ENCODE data around the gene TPST1. TPM values are rescaled to one million over a fixed set of nuclear protein-coding genes. Genes with fewer than 3 reads are reported as not detected.

Gene TPST1
- total RNA-seq, 4 donors from 2014 or later: 1.4 to 3.7 (median 3.0) TPM

DNA sequence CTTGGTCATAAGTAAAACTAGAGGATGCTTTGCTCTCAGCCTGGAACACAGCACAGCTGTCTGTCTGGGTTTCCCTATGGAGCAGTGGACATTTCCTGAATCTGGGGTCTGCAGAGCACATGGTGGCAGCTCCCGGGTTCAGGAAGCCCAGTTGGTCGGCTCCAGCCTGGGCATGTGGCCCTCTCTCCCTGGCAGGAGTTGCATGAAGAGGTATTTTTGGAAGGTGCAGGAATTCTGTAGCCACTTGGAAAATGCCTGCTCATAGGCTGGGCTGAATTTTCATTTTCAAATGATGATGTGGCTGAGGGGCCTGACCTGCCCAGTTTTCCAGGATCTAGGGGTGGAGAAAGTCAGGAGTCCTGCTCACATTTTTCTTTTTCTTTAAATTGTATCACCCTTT is 6.7 kb upstream of the TPST1 start:
- no peak overlapping the region for H3K4me3 ChIP-seq
- H3K27ac ChIP-seq: no peak overlapping the region
- no peaks in the 10 kb centered on the region for H3K36me3 ChIP-seq
- DNase-seq (no peak), ATAC-seq (no peak)
- no peak for TF ChIP-seq POLR2A (IDR thresholded peaks at IDR 0.05)
- TF ChIP-seq, protein P1, sequence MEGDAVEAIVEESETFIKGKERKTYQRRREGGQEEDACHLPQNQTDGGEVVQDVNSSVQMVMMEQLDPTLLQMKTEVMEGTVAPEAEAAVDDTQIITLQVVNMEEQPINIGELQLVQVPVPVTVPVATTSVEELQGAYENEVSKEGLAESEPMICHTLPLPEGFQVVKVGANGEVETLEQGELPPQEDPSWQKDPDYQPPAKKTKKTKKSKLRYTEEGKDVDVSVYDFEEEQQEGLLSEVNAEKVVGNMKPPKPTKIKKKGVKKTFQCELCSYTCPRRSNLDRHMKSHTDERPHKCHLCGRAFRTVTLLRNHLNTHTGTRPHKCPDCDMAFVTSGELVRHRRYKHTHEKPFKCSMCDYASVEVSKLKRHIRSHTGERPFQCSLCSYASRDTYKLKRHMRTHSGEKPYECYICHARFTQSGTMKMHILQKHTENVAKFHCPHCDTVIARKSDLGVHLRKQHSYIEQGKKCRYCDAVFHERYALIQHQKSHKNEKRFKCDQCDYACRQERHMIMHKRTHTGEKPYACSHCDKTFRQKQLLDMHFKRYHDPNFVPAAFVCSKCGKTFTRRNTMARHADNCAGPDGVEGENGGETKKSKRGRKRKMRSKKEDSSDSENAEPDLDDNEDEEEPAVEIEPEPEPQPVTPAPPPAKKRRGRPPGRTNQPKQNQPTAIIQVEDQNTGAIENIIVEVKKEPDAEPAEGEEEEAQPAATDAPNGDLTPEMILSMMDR (IDR thresholded peaks at IDR 0.05 in 4 of 5, conservative IDR thresholded peaks at IDR 0.05 in 1 of 5): no peak
- H3K27me3 ChIP-seq: no peaks in the 10 kb centered on the region
- intact Hi-C loops (cut with DNase I; ENCODE audit: low total_unique reads) (no loop called here), in situ Hi-C loops (cut with MboI; ENCODE audit: low sequenced_read_pairs in 4 of 4) (no loop called here)
- H3K9me3 ChIP-seq: no peaks in the 10 kb centered on the region
- no peaks in the 10 kb centered on the region for H3K4me1 ChIP-seq

GRCh38 chr7:66198956-66199355 is 6.2 kb upstream of the TPST1 start:
- in situ Hi-C loops (cut with MboI; ENCODE audit: low sequenced_read_pairs in 4 of 4): no loop called here

GRCh38 chr7:66202441-66202840 is 2.7 kb upstream of the TPST1 start:
- Histone ChIP-seq H3K4me1 (no peaks in the 10 kb centered on the region), H3K36me3 (no peaks in the 10 kb centered on the region), H3K9me3 (no peaks in the 10 kb centered on the region), H3K27ac (no peak overlapping the region), H3K4me3 (no peak overlapping the region), H3K27me3 (peaks cover 19 to 23% (median 22%) of the 10 kb centered on the region in 3 donors)
- no peak for TF ChIP-seq POLR2A (IDR thresholded peaks at IDR 0.05)
- TF ChIP-seq, protein P1 (IDR thresholded peaks at IDR 0.05 in 4 of 5, conservative IDR thresholded peaks at IDR 0.05 in 1 of 5): no peak
- intact Hi-C loops (cut with DNase I; ENCODE audit: low total_unique reads): no loop called here
- no peak for ATAC-seq
- in situ Hi-C loops (cut with MboI; ENCODE audit: low sequenced_read_pairs in 4 of 4): no loop called here
- DNase-seq: no peak

More at GRCh38 chr7:66198956-66199355, 6.2 kb upstream of the TPST1 start:
- H3K27ac ChIP-seq: no peak overlapping the region
- no peaks in the 10 kb centered on the region for H3K36me3 ChIP-seq
- H3K4me1 ChIP-seq: no peaks in the 10 kb centered on the region
- no peaks in the 10 kb centered on the region for H3K27me3 ChIP-seq
- no peak for DNase-seq
- H3K9me3 ChIP-seq: no peaks in the 10 kb centered on the region
- TF ChIP-seq POLR2A (IDR thresholded peaks at IDR 0.05): no peak
- TF ChIP-seq, protein P1 (IDR thresholded peaks at IDR 0.05 in 4 of 5, conservative IDR thresholded peaks at IDR 0.05 in 1 of 5): no peak
- no peak for ATAC-seq
- no peak overlapping the region for H3K4me3 ChIP-seq
- intact Hi-C loops (cut with DNase I; ENCODE audit: low total_unique reads): no loop called here

- peak overlapping the region; percentile 20 to 74 (median 65) for H3K27ac ChIP-seq
- no peak for DNase-seq
- intact Hi-C loops (cut with DNase I; ENCODE audit: low total_unique reads): no loop called here
These were observed 582 bp downstream of the TPST1 start for GRCh38 chr7:66205741-66206090.

More at GRCh38 chr7:66205741-66206090, 582 bp downstream of the TPST1 start:
- peak overlapping the region; percentile 64 to 70 (median 70) for H3K4me3 ChIP-seq
- H3K9me3 ChIP-seq: no peaks in the 10 kb centered on the region
- H3K4me1 ChIP-seq: no peaks in the 10 kb centered on the region
- no peaks in the 10 kb centered on the region for H3K36me3 ChIP-seq
- TF ChIP-seq POLR2A (IDR thresholded peaks at IDR 0.05): no peak
- TF ChIP-seq, protein P1 (IDR thresholded peaks at IDR 0.05 in 4 of 5, conservative IDR thresholded peaks at IDR 0.05 in 1 of 5): no peak
- peaks cover 19 to 23% (median 22%) of the 10 kb centered on the region in 3 donors for H3K27me3 ChIP-seq
- in situ Hi-C loops (cut with MboI; ENCODE audit: low sequenced_read_pairs in 4 of 4): no loop called here
- ATAC-seq: no peak
